Prostate gland (tissue), 2 donors: ENCODE results near the gene SUN2. TPM values are rescaled to one million over a fixed set of nuclear protein-coding genes. Genes with fewer than 3 reads are reported as not detected.

Source experiments
- DNase-seq: peaks from one replicate; pipeline ENCODE4 v3.0.0-alpha.2; 2019; ENCODE audit warnings: low spot score
- H3K27ac ChIP-seq, 2 donors: fragments of 200-600 bp; sonication (generic); 2 replicates each; pipeline ENCODE4 v1.5.1; 2017 to 2019
- H3K27me3 ChIP-seq: fragments of 200-600 bp; sonication (generic); replicated peaks from 2 replicates; pipeline ENCODE4 v1.5.1; 2019; ENCODE audit not compliant: insufficient read depth
- H3K36me3 ChIP-seq, 2 donors: fragments of 200-600 bp; sonication (generic); 1 replicate in 1 of 2; 2 replicates in 1 of 2; pipeline versions ENCODE4 v1.5.1 to v1.8.1; 2017 to 2019
- H3K4me1 ChIP-seq: fragments of 200-600 bp; sonication (generic); replicated peaks from 2 replicates; pipeline ENCODE4 v1.5.1; 2019
- H3K4me3 ChIP-seq, 2 donors: fragments of 200-600 bp; sonication (generic); 2 replicates each; pipeline ENCODE4 v1.5.1; 2017 to 2019
- H3K9me3 ChIP-seq: fragments of 200-600 bp; sonication (generic); 2 replicates; pipeline ENCODE4 v1.5.1; 2017
- POLR2A ChIP-seq: fragments of 450-650 bp; IDR thresholded peaks from one replicate; pipeline ENCODE4 v1.6.1; 2016; ENCODE audit warnings: antibody characterized with exemption, mild to moderate bottlenecking
- POLR2AphosphoS5 ChIP-seq: sonication (generic); formaldehyde crosslinking; IDR thresholded peaks from one replicate; pipeline ENCODE4 v1.6.1; 2017; ENCODE audit warnings: antibody characterized with exemption
- WGBS: methylation state at CpG from one replicate; pipeline ENCODE4 v1.1.5; 2018; 5-methylcytosine and 5-hydroxymethylcytosine counted together
- intact Hi-C: fragments of 100-400 bp; cut with DNase I; formaldehyde crosslinking; loops from one replicate; pipeline ENCODE4 v1.14.2; 2022
- total RNA-seq, 2 donors: library from RNA; depleted of rRNA; stranded (reverse); fragments of >200 nt; gene quantifications; one replicate each; pipeline ENCODE4 v1.1.0, GENCODE V29; 2016
- TF ChIP-seq, protein P1 (sequence below), 4 experiments: fragments of 200-600 bp in 2 of 4; fragments of 450-650 bp in 2 of 4; sonication (generic) in 2 of 4; IDR thresholded peaks; 1 replicate in 3 of 4; 2 replicates in 1 of 4; pipeline ENCODE4 v1.5.1; 2016 to 2019; ENCODE audit warnings: antibody characterized with exemption in 4 of 4, mild to moderate bottlenecking in 2 of 4, moderate library complexity in 2 of 4

Gene SUN2
- total RNA-seq, 2 donors from 2014 or later, result 401 to 445 TPM

DNA sequence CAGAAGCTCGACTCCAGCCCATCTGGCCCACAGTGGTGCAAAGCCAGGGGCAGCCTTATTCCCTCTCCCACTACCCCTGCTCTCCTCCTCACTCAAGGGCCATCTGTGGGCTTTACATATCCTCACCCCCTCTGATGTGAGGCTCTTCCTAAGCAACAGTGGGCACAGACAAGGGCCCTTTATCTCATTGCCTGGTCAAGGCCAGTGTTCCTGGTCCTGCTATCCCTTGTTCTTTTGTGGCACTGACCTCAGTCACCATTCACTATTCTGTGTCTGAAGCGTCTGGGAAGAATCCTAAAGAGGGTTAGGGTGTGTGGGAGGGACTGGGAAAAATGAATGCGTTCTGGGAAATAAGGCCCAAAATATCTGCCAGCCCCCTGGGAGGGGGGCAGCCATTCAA, 30.8 kb upstream of the SUN2 start:
- H3K9me3 ChIP-seq, result no peaks in the 10 kb centered on the region
- H3K27me3 ChIP-seq, result no peaks in the 10 kb centered on the region
- no peaks in the 10 kb centered on the region for H3K36me3 ChIP-seq
- no peak overlapping the region for H3K27ac ChIP-seq
- WGBS, result 90% methylated on average over 3 of the region's 3 CpGs
- no peaks in the 10 kb centered on the region for H3K4me1 ChIP-seq
- TF ChIP-seq POLR2AphosphoS5 (no peak), POLR2A (no peak)
- TF ChIP-seq, protein P1, sequence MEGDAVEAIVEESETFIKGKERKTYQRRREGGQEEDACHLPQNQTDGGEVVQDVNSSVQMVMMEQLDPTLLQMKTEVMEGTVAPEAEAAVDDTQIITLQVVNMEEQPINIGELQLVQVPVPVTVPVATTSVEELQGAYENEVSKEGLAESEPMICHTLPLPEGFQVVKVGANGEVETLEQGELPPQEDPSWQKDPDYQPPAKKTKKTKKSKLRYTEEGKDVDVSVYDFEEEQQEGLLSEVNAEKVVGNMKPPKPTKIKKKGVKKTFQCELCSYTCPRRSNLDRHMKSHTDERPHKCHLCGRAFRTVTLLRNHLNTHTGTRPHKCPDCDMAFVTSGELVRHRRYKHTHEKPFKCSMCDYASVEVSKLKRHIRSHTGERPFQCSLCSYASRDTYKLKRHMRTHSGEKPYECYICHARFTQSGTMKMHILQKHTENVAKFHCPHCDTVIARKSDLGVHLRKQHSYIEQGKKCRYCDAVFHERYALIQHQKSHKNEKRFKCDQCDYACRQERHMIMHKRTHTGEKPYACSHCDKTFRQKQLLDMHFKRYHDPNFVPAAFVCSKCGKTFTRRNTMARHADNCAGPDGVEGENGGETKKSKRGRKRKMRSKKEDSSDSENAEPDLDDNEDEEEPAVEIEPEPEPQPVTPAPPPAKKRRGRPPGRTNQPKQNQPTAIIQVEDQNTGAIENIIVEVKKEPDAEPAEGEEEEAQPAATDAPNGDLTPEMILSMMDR (IDR thresholded peaks at IDR 0.05), result no peak
- no peak overlapping the region for H3K4me3 ChIP-seq
- no peak for DNase-seq
- intact Hi-C loops, result no loop called here

DNA sequence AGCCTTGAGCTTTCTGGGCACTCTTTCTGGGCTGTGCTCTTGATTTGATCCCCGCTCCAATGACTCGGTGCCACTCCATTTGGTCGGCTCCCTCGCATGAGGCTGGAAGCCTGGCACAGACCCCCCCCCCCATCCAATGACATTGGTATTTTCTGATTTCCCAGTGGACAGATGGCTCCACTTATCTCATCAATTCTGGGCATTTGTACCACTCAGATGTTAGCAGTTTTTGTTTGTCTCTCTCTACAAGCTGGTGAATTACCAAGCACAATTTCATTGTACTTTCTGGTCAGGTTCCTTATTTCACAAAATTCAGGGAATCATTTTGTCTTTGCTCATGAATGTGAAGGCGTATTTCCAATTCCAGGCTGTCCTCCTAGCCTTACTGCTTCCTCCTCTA, 29.1 kb upstream of the SUN2 start:
- WGBS, result 98% methylated on average over 5 of the region's 5 CpGs
- intact Hi-C loops, result no loop called here
- TF ChIP-seq POLR2AphosphoS5 (no peak), POLR2A (no peak)
- TF ChIP-seq, protein P1 (IDR thresholded peaks at IDR 0.05), result no peak

DNA sequence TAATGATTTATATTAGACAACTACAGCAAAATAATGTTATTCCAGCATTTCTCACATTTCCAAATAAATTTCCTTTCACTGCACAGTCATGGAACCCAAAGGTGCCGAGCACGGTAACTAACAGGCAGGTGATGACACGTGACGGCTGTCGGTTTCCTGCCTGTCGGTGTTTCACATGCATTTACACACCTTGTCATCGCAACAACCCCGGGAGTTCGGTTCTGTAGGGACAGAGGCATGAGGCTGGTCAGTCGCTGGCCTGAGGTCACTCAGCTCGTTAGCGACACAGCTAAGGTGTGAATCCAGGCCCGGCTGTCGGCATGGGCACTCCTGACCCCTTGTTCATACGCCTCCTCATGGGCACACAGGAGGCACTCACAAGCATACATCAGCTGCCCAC, 28.2 kb upstream of the SUN2 start:
- H3K36me3 ChIP-seq, result peaks cover 0 to 7% of the 10 kb centered on the region in 2 donors
- no peak for DNase-seq
- H3K4me1 ChIP-seq, result no peaks in the 10 kb centered on the region
- no peaks in the 10 kb centered on the region for H3K9me3 ChIP-seq
- TF ChIP-seq POLR2AphosphoS5 (no peak), POLR2A (no peak)
- TF ChIP-seq, protein P1 (IDR thresholded peaks at IDR 0.05), result no peak
- no peaks in the 10 kb centered on the region for H3K27me3 ChIP-seq
- WGBS, result 90% methylated on average over 15 of the region's 15 CpGs
- intact Hi-C loops, result no loop called here
- H3K27ac ChIP-seq, result no peak overlapping the region
- no peak overlapping the region for H3K4me3 ChIP-seq

More for the DNA sequence above, 29.1 kb upstream of the SUN2 start:
- Histone ChIP-seq H3K9me3 (no peaks in the 10 kb centered on the region), H3K27ac (no peak overlapping the region), H3K27me3 (no peaks in the 10 kb centered on the region), H3K36me3 (peaks cover 0 to 1% of the 10 kb centered on the region in 2 donors), H3K4me3 (no peak overlapping the region), H3K4me1 (no peaks in the 10 kb centered on the region)
- no peak for DNase-seq

DNA sequence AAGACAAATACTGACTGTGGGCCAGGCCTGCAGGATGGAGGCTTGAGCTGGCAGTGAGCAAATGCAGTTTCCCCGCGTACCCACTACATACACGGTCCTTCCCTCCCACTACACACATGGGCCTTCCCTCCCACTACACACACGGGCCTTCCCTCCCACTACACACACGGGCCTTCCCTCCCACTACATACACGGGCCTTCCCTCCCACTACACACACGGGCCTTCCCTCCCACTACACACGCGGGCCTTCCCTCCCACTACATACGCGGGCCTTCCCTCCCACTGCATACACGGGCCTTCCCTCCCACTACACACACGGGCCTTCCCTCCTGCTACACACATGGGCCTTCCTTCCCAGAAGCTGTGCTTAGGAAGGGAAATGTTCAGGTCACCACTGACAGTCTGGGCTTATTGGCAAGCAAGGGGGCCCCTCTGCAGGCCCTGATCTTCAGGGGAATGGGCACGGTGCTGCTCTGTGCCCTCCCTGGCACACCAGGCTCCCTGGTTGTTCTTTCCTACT, 27.4 kb upstream of the SUN2 start:
- no peak overlapping the region for H3K27ac ChIP-seq

More for the DNA sequence above, 27.4 kb upstream of the SUN2 start:
- H3K27me3 ChIP-seq, result no peaks in the 10 kb centered on the region
- TF ChIP-seq, protein P1 (IDR thresholded peaks at IDR 0.05), result no peak
- no peak for TF ChIP-seq POLR2A
- TF ChIP-seq POLR2AphosphoS5, result no peak
- no peaks in the 10 kb centered on the region for H3K4me1 ChIP-seq
- no peak overlapping the region for H3K4me3 ChIP-seq
- H3K9me3 ChIP-seq, result no peaks in the 10 kb centered on the region
- 45% methylated on average over 14 of the region's 14 CpGs for WGBS
- no peak for DNase-seq
- peaks cover 0 to 7% of the 10 kb centered on the region in 2 donors for H3K36me3 ChIP-seq
- intact Hi-C loops, result no loop called here
